ENCODE data around the gene RPL13.

GRCh38 chr16:89554343-89554742 lies 6.1 kb upstream of the RPL13 start:
- TF ChIP-seq CTCF (conservative IDR thresholded peaks at IDR 0.05 in 1 of 2, IDR thresholded peaks at IDR 0.05 in 1 of 2; ENCODE audit: low read depth in 1 of 2, low read length in 2 of 2) (no peak), EZH2 (IDR thresholded peaks at IDR 0.05; ENCODE audit: low read length, missing control alignments) (no peak)

All from fibroblast of lung (primary cell).